Left forelimb (tissue), 1 donor: Measurements from ENCODE around the gene SNX15.

Experiments
- DNase-seq: peaks from one replicate; pipeline ENCODE4 v3.0.0-alpha.2; 2018; ENCODE audit warnings: low spot score

The SNX15 gene

DNA sequence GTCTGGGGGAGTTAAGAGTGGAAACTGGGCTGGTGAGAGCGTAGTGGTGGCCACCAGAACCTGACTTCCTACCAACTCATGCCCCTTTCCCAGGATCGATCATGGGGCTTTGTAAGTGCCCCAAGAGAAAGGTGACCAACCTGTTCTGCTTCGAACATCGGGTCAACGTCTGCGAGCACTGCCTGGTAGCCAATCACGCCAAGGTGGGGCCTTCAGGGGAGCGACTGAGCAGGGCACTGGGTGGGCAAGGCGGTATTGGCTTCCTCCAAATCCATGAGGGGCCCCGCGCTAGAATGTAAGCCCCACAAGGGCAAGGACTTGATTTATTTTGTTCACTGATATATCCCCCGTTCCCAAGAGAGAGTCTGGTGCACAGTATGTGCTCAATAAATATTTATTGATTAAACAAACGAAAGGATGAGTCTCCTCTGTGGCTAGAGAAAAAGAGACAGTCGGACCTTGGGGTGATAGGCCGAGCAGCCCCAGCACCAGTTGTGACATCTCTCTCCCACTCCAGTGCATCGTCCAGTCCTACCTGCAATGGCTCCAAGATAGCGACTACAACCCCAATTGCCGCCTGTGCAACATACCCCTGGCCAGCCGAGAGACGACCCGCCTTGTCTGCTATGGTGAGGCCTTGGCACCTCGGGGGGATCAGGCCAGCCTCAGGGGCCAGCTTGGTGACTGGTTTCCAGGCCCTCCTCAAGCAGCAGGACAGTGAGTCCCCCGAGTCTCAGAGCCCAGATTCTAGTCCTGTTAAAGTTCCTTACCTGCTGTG lies 57.5 kb downstream of the SNX15 start:
- no peak for DNase-seq

DNA sequence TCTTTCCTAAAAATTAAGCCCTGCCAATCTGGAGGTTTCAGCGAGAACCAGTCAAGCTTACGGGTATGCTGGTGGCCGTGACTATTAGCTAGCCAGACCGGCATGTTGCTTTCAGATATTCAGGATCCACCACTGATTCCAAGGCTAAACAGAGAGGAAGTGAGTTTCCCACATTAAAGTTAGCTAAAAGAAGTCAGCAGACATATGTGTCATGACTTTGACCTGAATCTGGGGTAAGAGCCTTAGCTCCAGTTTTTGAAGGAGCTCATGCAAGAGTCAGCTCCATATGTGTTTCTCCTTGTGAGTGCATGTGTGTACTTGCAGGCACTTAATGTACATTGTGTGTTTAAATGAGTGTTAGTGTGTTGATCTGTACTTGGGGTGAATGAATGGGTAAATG lies 58.2 kb downstream of the SNX15 start:
- DNase-seq, result no peak

DNA sequence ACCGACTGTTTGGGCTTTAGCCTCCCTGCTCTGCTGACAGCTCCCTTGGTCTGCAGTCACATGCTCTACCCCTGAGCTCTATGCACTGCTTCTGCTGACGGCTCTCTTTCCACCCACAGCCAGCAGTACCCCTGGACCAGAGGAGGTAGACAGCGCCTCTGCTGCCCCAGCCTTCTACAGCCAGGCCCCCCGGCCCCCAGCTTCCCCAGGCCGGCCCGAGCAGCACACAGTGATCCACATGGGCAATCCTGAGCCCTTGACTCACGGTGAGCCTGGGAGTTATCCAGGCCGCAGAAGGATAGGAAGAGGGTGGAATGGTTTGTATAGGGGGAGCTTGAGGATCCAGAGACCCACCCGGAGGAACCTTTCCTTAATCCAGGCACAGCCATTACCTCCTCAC lies 59.6 kb downstream of the SNX15 start:
- DNase-seq, result no peak

DNA sequence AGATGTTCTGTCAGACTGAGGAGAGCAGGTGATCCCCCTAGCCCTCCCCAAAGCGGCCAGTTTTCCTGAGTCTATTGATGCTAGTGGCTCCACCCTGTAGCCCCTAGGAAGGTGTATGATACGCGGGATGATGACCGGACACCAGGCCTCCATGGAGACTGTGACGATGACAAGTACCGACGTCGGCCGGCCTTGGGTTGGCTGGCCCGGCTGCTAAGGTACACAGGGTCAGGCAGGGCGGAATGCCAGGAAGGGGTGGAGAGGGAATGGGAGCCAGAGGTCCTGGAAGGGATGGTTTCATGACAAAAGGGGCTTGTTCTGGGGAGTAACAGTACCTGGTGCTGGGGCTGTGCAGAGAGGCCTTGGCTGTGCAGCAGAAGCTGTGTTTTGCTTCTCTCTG lies 60.0 kb downstream of the SNX15 start:
- DNase-seq, result no peak

DNA sequence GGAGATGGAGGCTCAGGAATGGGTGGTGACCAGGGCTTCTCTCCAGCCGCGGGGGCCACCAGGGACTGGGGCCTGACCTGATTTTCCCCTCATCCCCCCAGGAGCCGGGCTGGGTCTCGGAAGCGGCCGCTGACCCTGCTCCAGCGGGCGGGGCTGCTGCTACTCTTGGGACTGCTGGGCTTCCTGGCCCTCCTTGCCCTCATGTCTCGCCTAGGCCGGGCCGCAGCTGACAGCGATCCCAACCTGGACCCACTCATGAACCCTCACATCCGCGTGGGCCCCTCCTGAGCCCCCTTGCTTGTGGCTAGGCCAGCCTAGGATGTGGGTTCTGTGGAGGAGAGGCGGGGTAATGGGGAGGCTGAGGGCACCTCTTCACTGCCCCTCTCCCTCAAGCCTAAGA lies 60.6 kb downstream of the SNX15 start:
- DNase-seq, result no peak

DNA sequence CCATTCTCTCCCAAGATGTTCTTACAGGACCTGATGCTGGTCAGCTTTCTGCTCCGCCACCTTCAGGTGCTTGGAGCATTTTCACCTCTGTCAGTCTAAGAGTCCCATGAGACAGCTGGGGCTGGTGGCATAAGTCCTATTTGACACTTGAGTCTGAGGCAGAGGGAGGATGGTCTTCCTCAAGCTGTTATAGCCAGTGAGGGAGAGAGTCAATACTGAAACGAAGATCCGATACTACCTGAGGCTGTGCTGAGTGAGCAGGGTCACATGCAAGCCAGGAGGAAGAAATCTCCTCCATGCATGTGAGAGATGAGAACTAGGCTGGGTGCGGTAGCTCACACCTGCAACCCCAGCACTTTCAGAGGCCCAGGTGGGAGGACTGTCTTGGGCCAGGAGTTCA lies 62.4 kb downstream of the SNX15 start:
- DNase-seq, result no peak
